PC-9 (cell line): ENCODE measurements around the gene ADCY2.

Source experiments
- EZH2 ChIP-seq: fragments of 200-600 bp; sonication (generic); IDR thresholded peaks from 2 replicates; pipeline ENCODE4 v1.8.0; 2017; ENCODE audit warnings: antibody characterized with exemption, low read depth
- TF ChIP-seq, protein P1 (sequence below): fragments of 200-600 bp; sonication (generic); conservative IDR thresholded peaks from 2 replicates; pipeline ENCODE4 v1.6.1; 2017; ENCODE audit warnings: mixed run types, antibody characterized with exemption, mild to moderate bottlenecking, moderate library complexity

DNA sequence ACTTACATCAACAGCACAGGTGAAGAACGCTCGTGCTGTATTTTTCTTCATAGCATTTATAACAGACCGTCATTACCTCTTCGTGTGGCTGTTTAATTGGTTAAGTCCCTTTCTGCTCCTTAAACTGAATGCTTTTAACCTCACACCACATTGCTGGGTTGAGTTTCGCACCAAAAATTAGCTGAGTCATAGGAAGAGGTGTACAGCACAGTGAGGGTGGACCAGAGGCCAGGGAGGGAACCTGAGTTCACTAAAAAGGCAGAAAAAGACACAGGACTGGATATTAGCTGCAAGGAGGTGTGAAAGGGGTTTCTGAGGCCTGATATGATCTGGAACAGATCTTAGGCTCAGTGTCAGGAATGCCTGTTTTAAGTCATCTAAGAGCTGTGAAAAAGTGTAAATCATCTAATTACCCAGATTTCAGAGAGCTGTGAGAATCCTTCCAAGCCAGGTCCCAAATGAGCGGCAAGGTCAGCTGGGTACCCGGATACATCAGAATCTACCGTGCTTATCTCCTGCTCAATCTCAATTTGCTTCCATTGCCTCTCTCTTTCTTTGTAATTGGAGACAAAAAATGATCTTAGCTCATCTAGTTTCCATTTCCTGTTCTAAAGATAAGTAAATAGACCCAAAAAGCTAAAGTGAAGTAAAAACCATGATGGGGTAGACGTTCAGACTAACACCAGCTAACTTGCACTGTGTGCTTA, 462.1 kb downstream of the ADCY2 start:
- TF ChIP-seq, protein P1, sequence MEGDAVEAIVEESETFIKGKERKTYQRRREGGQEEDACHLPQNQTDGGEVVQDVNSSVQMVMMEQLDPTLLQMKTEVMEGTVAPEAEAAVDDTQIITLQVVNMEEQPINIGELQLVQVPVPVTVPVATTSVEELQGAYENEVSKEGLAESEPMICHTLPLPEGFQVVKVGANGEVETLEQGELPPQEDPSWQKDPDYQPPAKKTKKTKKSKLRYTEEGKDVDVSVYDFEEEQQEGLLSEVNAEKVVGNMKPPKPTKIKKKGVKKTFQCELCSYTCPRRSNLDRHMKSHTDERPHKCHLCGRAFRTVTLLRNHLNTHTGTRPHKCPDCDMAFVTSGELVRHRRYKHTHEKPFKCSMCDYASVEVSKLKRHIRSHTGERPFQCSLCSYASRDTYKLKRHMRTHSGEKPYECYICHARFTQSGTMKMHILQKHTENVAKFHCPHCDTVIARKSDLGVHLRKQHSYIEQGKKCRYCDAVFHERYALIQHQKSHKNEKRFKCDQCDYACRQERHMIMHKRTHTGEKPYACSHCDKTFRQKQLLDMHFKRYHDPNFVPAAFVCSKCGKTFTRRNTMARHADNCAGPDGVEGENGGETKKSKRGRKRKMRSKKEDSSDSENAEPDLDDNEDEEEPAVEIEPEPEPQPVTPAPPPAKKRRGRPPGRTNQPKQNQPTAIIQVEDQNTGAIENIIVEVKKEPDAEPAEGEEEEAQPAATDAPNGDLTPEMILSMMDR: no peak
- no peak for TF ChIP-seq EZH2
